8988T (cell line): ENCODE data around the gene ANO4.

Experiments
- DNase-seq: peaks from one replicate; pipeline ENCODE4 v3.0.0; 2011

The ANO4 gene

DNA sequence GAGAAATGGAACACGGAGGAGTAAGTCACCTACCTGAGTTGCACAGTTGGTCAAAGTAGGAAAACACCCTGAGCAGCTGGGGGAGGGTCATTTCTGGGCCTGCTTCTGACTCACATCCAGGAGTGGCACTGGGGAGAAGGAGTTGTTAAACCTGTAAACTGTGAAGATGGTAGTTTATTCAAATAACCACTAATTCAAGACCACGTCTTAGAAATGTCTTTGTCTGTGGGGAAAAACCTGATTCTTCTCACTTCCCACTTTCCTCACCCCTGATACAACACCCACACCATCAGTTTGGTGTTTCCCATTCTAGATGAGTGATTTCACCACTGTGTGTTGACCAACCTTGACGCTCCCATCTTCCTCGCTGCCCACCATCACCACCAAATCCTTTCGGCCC lies 207.1 kb downstream of the ANO4 start:
- DNase-seq, result no peak

DNA sequence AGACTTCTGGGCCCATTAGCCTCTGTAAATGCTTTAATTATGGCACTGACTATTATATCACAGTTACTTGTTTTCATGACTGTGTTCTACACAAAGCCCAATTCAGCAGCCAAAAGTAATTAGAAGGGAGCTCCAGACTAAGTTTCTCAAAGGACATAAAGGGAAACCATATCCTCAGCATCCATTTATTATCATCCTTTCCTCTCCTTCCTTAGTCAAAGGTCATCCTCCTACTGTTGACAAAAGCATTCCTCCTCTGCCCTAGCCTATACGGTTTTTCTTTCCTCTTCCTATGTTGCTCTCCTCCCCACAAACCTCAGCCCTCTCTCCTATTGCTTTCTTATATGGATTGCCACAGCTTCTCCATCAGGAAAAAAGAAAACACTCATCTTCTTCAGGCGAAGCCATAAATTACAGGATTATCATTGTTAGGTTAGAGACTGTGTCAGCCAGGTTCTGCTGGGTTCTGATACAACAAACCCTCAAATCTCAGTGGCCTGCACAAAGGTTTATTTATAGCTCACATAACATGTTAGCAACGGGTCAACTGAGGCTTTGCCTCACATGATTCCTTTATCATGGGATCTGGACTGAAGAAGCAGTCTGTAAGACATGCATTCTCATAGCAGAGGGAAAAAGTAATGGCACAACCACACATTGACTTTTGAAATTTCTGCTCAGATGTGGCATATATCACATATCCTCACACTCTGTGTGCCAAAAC lies 208.3 kb downstream of the ANO4 start:
- no peak for DNase-seq

DNA sequence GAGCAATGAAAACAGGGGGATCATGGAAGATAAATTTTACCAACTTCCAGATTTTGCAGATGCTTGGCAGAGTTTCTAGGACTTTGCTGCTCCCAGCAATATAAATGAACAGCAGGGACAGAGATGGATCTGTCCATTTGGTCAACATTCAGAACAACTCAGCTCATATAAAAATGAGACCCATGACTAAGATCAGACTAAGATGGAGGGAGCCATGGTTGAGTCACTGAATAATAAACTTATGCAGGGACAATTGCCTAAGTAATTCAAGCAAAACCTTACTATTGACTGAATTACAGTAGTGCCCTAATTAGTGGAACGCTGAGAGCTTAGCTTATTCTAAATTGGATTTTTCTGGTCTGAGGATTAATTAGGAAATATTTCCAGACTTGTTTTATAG lies 210.3 kb downstream of the ANO4 start:
- no peak for DNase-seq

DNA sequence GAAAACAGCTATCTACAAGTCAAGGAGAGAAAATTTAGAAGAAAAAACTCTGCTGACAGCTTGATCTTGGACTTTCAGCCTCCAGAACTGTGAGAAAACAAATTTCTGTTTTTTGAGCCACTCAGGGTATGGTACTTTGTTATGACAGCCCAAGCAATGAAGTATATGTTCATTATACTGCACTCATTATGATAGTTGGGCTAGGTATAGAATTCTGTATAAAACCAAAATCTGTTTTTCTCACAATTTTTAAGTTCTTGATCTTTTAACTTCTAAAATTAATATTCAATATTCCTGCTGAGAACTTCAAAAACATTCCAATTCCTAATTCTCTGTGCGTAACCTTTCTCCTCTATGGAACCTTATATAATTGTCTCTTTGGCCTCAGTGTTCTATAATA lies 214.7 kb downstream of the ANO4 start:
- no peak for DNase-seq

DNA sequence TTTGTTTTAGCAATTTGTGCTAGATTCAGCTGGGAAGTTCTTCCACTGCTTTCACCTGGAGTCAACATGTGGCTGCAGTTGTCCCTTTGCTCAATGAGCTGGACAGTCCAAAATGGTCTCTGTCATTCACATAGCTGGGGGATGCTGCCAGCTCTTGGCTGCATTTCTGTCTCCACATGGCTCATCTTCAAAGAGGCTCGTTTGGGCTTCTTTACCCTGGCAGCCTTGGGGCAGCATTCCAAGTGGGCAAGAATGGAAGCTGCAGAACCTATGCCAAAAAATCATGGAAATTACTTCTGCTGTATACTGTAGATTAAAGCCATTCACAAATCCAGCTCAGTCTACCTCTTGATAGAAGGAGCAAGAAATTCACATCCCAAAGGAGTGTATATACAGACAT lies 216.3 kb downstream of the ANO4 start:
- no peak for DNase-seq

- no peak for DNase-seq
Measured at GRCh38 chr12:101013993-101014392, 219.4 kb downstream of the ANO4 start.

GRCh38 chr12:101015044-101015443 lies 220.5 kb downstream of the ANO4 start:
- DNase-seq, result no peak

- DNase-seq, result peak; percentile 16
Measured at GRCh38 chr12:101018540-101018939, 224.0 kb downstream of the ANO4 start.

- no peak for DNase-seq
Measured at GRCh38 chr12:101019201-101019600, 224.6 kb downstream of the ANO4 start.

DNA sequence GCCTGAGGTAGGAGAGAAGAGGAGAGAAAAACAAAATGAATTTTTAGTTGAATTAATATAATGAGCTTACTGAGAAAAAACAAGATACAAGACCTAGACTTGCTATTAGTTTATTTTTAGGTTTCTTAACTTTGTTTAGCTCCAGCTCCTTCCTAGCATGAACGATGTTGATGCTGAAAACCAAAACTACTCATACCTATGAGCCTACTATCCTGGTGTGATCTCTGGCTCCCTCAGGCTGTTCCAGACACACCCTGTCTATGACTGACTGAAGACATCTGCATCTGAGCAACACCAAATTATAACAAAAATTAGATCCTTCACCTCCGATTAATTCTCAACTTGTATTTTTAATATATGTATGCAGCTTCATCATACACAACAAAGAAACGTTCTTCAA lies 225.1 kb downstream of the ANO4 start:
- no peak for DNase-seq

- no peak for DNase-seq
Measured at GRCh38 chr12:101021442-101021841, 226.9 kb downstream of the ANO4 start.

DNA sequence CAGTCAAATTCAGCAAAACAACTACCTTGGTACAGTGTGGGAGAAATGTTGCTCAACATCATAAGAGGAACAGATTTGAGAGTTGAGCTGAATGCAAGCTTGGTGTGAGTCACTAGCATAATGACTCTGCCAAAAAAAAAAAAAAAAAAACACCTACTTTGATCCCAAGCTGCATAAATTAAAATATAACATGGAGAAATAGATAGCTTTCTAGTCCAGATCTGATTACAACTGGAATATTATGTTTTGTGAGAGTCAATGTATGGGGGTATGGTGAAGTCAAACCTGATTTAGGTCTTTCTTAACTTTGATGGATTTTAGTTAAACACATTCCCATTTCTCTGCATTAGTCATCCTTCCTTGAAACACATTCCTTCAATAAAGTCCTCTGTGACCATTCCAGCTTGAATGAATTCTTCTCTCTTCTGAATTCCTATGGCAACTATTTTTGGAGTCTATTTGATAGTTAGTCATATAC lies 227.4 kb downstream of the ANO4 start:
- no peak for DNase-seq

DNA sequence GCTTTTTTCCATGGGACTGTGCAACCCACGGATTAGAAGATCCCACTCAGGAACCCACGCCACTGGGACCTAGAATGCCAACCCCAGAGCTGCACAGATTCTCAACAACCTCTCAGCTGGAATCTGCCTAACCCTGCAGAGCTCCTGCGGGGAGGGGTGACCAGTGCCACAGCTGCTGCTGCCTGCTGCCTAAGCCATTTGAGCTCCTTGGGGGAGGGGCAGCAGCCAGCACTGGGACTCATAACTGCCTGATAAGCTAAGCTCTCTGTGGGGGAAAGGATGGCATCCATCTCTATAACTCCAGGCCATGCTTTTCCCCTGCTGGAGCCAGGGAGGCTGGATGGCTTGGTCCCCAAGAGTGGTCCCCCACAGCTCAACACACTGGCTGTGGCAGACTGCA lies 232.6 kb downstream of the ANO4 start:
- DNase-seq, result no peak

GRCh38 chr12:101027816-101028215 lies 233.2 kb downstream of the ANO4 start:
- DNase-seq, result no peak

DNA sequence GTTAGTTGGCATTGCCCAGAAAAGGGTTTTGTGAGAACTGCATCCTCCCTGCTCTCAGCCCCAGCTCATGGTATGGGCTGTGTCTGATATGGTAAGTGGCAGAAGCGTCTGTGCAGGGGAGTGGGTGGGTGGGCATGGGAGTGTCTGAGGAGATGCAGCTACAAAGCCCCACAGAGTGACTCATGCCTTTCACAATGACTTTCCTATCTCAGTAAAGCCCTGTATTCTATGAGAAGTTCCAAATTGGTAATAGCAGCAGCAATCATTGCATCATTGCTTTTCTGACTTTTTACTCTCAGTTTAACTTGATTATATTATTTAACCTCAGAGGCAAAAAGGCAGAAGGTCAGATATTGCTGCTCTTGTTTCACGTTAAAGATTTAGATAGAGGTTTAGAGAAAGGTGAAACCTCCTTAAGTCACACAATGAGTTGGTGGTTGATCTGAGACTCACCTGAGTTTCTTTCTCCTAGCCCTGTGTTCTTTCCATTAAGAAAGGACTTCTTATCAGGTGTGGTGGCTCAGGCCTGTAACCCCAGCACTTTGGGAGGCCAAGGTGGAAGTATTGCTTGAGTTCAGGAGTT lies 243.8 kb downstream of the ANO4 start:
- no peak for DNase-seq

- no peak for DNase-seq
Measured at GRCh38 chr12:101039848-101040531, 245.4 kb downstream of the ANO4 start.

DNA sequence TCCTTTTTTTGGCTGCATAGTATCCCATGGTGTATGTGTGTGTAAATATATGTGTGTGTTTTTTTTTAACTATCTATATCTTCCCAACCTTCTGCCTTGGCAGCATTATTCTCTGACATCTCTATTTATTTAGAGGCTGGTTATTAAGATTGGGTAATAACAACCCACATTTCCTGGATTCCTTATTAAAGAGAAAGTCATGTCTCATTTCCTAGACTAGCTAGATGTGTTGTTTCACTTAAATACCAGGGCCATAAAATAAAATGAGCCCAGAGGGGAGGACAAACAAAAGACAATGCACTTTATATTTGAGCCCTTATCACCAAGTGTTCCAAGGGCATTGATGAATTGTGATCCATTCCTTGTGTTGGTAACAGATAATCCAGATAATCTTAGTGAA lies 246.4 kb downstream of the ANO4 start:
- DNase-seq, result no peak

DNA sequence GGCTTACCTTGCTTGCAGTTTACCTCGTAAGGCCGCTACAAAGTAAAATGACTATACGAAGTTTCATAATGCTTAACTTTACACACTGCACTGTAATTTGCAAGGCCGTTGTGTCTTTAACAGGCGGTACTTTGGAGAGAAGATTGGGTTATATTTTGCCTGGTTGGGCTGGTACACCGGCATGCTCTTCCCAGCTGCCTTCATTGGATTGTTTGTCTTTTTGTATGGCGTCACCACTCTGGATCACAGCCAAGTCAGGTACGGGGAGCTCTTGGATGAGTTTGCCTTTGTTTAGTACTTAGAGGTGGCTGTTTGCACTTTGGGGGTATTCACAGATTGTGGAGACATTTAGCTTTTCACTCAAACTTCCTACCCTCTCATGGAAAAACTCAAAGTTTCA lies 247.6 kb downstream of the ANO4 start:
- DNase-seq, result no peak

- no peak for DNase-seq
Measured at GRCh38 chr12:101044512-101045059, 250.0 kb downstream of the ANO4 start.

DNA sequence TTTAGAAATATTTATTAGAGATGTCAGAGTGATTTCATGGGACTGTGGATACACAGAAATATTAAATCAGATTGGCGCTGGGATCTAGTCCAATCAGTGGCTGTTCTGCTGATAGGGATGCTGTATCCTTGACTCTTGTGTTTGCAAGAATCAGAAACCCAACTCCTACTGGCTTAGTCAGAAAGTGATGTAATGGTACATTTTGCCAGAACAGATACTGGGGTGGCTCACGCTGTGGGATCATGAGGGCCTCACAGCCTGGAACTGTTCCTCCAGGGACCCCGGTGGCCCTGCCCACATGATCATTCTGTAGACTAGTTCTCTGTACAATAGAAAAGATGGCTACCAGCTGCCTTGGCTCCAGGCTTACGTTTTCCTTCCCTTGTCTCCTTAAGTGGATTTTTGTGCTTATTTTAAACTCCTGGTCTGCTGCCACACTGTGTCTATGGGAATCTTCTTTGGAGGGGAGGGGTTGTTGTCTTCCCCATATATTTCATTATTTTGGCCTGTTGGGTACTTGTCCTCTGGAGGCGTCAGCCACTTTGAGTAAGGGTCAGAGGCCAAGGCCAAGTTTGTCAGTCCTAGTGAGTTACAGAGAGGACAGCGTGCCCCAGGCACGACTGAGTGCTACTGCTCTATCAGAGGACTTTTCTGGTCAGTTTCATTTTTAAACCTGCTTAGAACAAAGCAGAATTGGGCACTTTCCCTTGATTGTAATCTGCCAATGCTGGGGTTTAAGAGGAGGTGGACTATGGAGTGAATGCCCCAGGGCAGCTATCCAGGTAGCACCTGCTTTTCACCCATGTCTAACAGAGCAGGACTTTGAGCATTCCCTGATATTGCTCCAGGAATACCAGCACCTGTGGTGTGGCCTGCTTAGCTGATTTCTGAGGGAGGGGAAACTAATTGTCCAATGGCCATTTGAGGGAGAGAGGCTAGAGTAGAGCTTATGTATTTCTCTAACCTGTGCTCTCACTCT lies 251.2 kb downstream of the ANO4 start:
- no peak for DNase-seq

GRCh38 chr12:101047652-101048051 lies 253.1 kb downstream of the ANO4 start:
- DNase-seq, result no peak

GRCh38 chr12:101050631-101051030 lies 256.1 kb downstream of the ANO4 start:
- DNase-seq, result no peak

GRCh38 chr12:101051151-101051550 lies 256.6 kb downstream of the ANO4 start:
- DNase-seq, result no peak
